ENCODE data around the gene GALNT10. TPM values are rescaled to one million over a fixed set of nuclear protein-coding genes. Genes with fewer than 3 reads are reported as not detected.

GALNT10 gene
- total and polyA plus RNA-seq, 2 of the 8 experiments (the other 6 are each of a cell fraction or from before 2014, with no cell fraction given), result 4.6 to 15.5 TPM

DNA sequence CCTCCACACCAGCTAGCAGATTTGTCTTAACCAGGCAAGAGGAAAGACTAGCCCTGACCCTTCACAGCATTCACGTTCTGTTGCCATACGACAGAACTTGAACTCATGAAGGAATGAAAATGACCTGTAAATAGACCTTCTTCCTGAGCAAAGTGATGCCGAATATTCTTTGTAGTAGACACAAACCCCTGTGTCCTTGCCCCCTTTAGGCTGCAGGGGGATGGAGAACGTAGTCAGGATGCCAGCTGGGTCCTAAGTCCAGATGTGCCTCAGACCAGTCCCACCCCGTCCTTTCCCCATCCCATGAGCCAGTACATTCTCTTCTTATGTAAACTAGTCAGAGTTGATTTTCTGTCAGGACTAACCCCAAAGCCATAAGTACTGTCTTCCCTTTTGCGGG lies 151.1 kb downstream of the GALNT10 start:
- Histone ChIP-seq H3K9me3 (ENCODE audit: insufficient read depth in 2 of 2, low read depth in 1 of 2, low read length in 1 of 2) (no peaks in the 10 kb centered on the region), H4K91ac (replicated peaks; ENCODE audit: insufficient read length, low read length) (no peak overlapping the region), H4K20me1 (replicated peaks in 1 of 2; ENCODE audit: control insufficient read depth in 1 of 2, insufficient read depth in 2 of 2, low read length in 2 of 2) (no peaks in the 10 kb centered on the region), H2AK5ac (ENCODE audit: low read depth, low read length) (no peak overlapping the region), H2AFZ (ENCODE audit: low read length) (no peak overlapping the region), H3K36me3 (ENCODE audit: control insufficient read depth in 2 of 4, insufficient read depth in 4 of 4, low read length in 3 of 4) (no peaks in the 10 kb centered on the region), H2BK120ac (replicated peaks; ENCODE audit: low read depth, low read length) (no peak overlapping the region), H3K9ac (replicated peaks in 1 of 4; ENCODE audit: extremely low read depth in 1 of 4, low read depth in 3 of 4, low read length in 3 of 4) (no peak overlapping the region), H3K79me1 (ENCODE audit: low read depth, low read length) (no peaks in the 10 kb centered on the region), H3K27ac (ENCODE audit: low read depth, low read length) (no peak overlapping the region), H3K56ac (replicated peaks; ENCODE audit: insufficient read length, low read depth, low read length) (no peak overlapping the region), H2BK20ac (ENCODE audit: low read length) (no peak overlapping the region), H3K4me3 (ENCODE audit: extremely low read depth in 1 of 4, insufficient read depth in 2 of 4, low read depth in 3 of 4, low read length in 4 of 4) (no peak overlapping the region), H3K79me2 (ENCODE audit: control insufficient read depth in 1 of 2, insufficient read depth in 2 of 2, low read length in 2 of 2) (no peaks in the 10 kb centered on the region), H4K8ac (ENCODE audit: extremely low read depth, insufficient read depth, low read length) (no peak overlapping the region), H4K5ac (ENCODE audit: insufficient read length, low read depth, low read length) (no peak overlapping the region), H3K14ac (ENCODE audit: insufficient read length) (no peak overlapping the region), H2BK12ac (ENCODE audit: low read depth, low read length) (no peak overlapping the region), H3K4me2 (ENCODE audit: insufficient read depth in 1 of 2, low read depth in 2 of 2, low read length in 2 of 2) (no peak overlapping the region), H3K23ac (ENCODE audit: insufficient read length) (no peak overlapping the region), H2BK15ac (ENCODE audit: low read length) (no peak overlapping the region), H3K18ac (ENCODE audit: extremely low read depth, low read length) (no peak overlapping the region), H3K23me2 (ENCODE audit: low read depth, low read length) (no peaks in the 10 kb centered on the region), H2BK5ac (ENCODE audit: low read depth, low read length) (no peak overlapping the region), H3K27me3 (replicated peaks in 1 of 4; ENCODE audit: control insufficient read depth in 3 of 4, extremely low read depth in 1 of 4, insufficient read depth in 3 of 4, low read length in 3 of 4) (no peaks in the 10 kb centered on the region), H3K4ac (replicated peaks; ENCODE audit: insufficient read length, low read depth, low read length) (no peak overlapping the region), H3K4me1 (replicated peaks in 1 of 4; ENCODE audit: control insufficient read depth in 3 of 4, insufficient read depth in 4 of 4, low read length in 3 of 4) (peaks cover 0 to 3% (median 0%) of the 10 kb centered on the region in 4 experiments; a peak in 2 of 7 replicates)
- ChIA-PET POLR2A (ENCODE audit: partially characterized antibody) (no interaction called here), CTCF (ENCODE audit: partially characterized antibody) (no interaction called here)
- DNase-seq (ENCODE audit: low read depth in 1 of 2, low spot score in 2 of 2) (no peak), FAIRE-seq (no peak)
- WGBS, 2 experiments (ENCODE audit: extremely low coverage in 1 of 2, insufficient coverage in 1 of 2, insufficient read length in 1 of 2, insufficient replicate concordance in 2 of 2, low coverage in 1 of 2, low lambda C conversion rate in 2 of 2, missing lambda C conversion rate in 1 of 2), result 87% methylated on average over 6 of the region's 6 CpGs; no CpG with 5 or more reads in 1 of the 2 experiments
- no peak for TF ChIP-seq TAF1 (IDR thresholded peaks at IDR 0.05; ENCODE audit: low read depth, low read length)
- TF ChIP-seq MAFK (IDR thresholded peaks at IDR 0.05; ENCODE audit: low read depth, low read length), result no peak
- no peak for TF ChIP-seq TBP (IDR thresholded peaks at IDR 0.05; ENCODE audit: low read depth, low read length)
- no peak for TF ChIP-seq SIRT6 (IDR thresholded peaks at IDR 0.05; ENCODE audit: low read length)
- TF ChIP-seq CBX5 (IDR thresholded peaks at IDR 0.05; ENCODE audit: low read depth, low read length), result no peak
- no peak for TF ChIP-seq BACH1 (IDR thresholded peaks at IDR 0.05; ENCODE audit: low read length)
- no peak for TF ChIP-seq SRF (IDR thresholded peaks at IDR 0.05; ENCODE audit: low read depth, low read length)
- no peak for TF ChIP-seq BCL11A (IDR thresholded peaks at IDR 0.05; ENCODE audit: low read depth in 2 of 2, low read length in 2 of 2)
- no peak for TF ChIP-seq SP4 (IDR thresholded peaks at IDR 0.05; ENCODE audit: low read length)
- TF ChIP-seq TEAD4 (IDR thresholded peaks at IDR 0.05; ENCODE audit: low read depth, low read length), result no peak
- TF ChIP-seq EP300 (IDR thresholded peaks at IDR 0.05; ENCODE audit: borderline replicate concordance in 1 of 2, low read depth in 2 of 2, low read length in 2 of 2), result no peak
- TF ChIP-seq POU5F1 (IDR thresholded peaks at IDR 0.05; ENCODE audit: low read depth, low read length), result no peak
- no peak for TF ChIP-seq RNF2 (IDR thresholded peaks at IDR 0.05; ENCODE audit: borderline replicate concordance, low read depth, low read length, missing control alignments, poor library complexity, severe bottlenecking)
- TF ChIP-seq BRCA1 (IDR thresholded peaks at IDR 0.05; ENCODE audit: low read depth, low read length), result no peak
- TF ChIP-seq JUND (IDR thresholded peaks at IDR 0.05; ENCODE audit: low read length), result no peak
- no peak for TF ChIP-seq YY1 (IDR thresholded peaks at IDR 0.05; ENCODE audit: low read depth, low read length)
- TF ChIP-seq EGR1 (IDR thresholded peaks at IDR 0.05; ENCODE audit: borderline replicate concordance, low read depth, low read length), result no peak
